ENCODE data around the gene GAS2.

GAS2 gene

DNA sequence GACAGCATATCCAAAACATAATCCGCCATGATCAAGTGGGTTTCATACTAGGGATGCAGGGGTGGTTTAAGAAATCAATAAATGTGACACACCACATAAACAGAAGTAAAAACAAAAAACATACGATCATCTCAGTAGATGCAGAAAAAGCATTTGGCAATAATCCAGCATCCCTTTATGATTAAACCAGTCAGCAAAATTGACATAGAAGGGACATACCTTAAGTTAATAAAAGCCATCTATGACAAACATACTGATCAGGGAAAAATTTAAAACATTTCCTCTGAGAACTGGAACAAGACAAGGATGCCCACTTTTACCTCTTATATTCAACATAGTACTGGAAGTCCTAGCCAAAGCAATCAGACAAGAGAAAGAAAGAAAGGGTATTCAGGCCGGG is 49.6 kb downstream of the GAS2 start:
- H3K27ac ChIP-seq, result no peak overlapping the region
- TF ChIP-seq, protein P1, sequence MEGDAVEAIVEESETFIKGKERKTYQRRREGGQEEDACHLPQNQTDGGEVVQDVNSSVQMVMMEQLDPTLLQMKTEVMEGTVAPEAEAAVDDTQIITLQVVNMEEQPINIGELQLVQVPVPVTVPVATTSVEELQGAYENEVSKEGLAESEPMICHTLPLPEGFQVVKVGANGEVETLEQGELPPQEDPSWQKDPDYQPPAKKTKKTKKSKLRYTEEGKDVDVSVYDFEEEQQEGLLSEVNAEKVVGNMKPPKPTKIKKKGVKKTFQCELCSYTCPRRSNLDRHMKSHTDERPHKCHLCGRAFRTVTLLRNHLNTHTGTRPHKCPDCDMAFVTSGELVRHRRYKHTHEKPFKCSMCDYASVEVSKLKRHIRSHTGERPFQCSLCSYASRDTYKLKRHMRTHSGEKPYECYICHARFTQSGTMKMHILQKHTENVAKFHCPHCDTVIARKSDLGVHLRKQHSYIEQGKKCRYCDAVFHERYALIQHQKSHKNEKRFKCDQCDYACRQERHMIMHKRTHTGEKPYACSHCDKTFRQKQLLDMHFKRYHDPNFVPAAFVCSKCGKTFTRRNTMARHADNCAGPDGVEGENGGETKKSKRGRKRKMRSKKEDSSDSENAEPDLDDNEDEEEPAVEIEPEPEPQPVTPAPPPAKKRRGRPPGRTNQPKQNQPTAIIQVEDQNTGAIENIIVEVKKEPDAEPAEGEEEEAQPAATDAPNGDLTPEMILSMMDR (IDR thresholded peaks at IDR 0.05; ENCODE audit: low read depth, low read length, missing control alignments), result no peak
- H3K27me3 ChIP-seq (replicated peaks), result no peaks in the 10 kb centered on the region
- in situ Hi-C loops (cut with HindIII; ENCODE audit: low pct_ligation_motif_present, low sequenced_read_pairs), result no loop called here
- H3K4me3 ChIP-seq (ENCODE audit: low read depth, low read length), result no peak overlapping the region
- no peaks in the 10 kb centered on the region for H3K36me3 ChIP-seq (replicated peaks)
- no peak for DNase-seq

DNA sequence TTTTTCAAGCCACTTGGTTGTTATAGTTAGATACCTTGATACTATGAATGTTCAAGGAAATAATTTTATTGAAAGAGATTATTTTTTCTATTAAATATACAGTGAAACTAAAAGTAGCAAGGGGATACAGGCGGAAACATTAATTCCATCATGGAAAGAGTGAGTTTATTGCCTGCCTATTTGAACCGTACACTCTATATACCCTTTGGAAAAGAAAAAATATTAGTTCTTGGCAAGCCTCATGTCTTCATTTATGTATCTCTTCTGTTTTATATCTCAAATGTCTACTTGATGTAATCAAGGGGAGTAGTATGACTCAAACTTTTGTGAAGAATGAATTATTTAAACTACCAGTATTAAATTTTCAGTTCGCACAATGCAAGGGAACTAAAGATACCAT is 54.0 kb downstream of the GAS2 start:
- no peaks in the 10 kb centered on the region for H3K36me3 ChIP-seq (replicated peaks)
- H3K27ac ChIP-seq, result no peak overlapping the region
- DNase-seq, result no peak
- H3K4me3 ChIP-seq (ENCODE audit: low read depth, low read length), result no peak overlapping the region
- TF ChIP-seq, protein P1 (IDR thresholded peaks at IDR 0.05; ENCODE audit: low read depth, low read length, missing control alignments), result no peak
- in situ Hi-C loops (cut with HindIII; ENCODE audit: low pct_ligation_motif_present, low sequenced_read_pairs), result no loop called here
- H3K27me3 ChIP-seq (replicated peaks), result no peaks in the 10 kb centered on the region

DNA sequence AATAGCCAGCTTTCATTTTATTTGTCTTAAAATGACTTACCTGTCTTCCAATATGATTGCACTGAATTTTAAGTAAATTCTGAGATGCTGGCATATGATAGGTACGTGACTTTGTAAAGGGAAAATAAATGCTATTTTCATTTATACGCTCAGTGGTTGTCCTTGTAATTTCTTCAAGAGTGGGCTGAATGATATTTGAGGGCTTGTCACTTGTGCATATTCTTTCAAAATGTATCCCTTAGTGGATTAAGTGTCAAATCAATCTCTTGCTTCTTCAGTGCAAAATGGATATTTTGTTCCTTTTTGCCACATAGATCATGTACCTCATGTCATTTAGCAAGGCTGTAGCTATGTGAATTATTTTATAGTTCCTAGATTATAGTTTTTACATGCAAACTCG is 56.9 kb downstream of the GAS2 start:
- TF ChIP-seq, protein P1 (IDR thresholded peaks at IDR 0.05; ENCODE audit: low read depth, low read length, missing control alignments), result no peak
- Histone ChIP-seq H3K27me3 (replicated peaks) (no peaks in the 10 kb centered on the region), H3K36me3 (replicated peaks) (no peaks in the 10 kb centered on the region), H3K27ac (no peak overlapping the region), H3K4me3 (ENCODE audit: low read depth, low read length) (no peak overlapping the region)
- in situ Hi-C loops (cut with HindIII; ENCODE audit: low pct_ligation_motif_present, low sequenced_read_pairs), result no loop called here
- no peak for DNase-seq

DNA sequence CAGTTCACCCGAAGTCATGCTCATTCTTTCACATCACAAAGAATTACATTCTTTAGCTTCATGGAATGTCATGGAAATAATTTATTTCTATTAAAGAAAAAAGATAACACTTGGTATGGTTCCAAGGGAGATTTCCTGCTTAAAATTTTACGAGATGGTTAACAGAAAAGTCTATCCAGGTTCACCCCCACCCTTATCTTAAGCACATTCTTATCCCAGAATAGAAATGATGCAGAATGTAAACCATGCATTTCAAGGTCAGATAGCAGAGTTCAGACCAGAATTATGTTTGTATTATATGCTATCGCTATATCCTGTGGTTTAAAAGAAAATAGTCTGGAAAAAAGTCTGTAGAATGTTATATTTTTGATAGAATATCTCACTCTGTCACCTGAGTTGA is 58.7 kb downstream of the GAS2 start:
- Histone ChIP-seq H3K4me3 (ENCODE audit: low read depth, low read length) (no peak overlapping the region), H3K36me3 (replicated peaks) (no peaks in the 10 kb centered on the region), H3K27ac (no peak overlapping the region), H3K27me3 (replicated peaks) (no peaks in the 10 kb centered on the region)
- TF ChIP-seq, protein P1 (IDR thresholded peaks at IDR 0.05; ENCODE audit: low read depth, low read length, missing control alignments), result no peak
- in situ Hi-C loops (cut with HindIII; ENCODE audit: low pct_ligation_motif_present, low sequenced_read_pairs), result no loop called here
- DNase-seq, result no peak

DNA sequence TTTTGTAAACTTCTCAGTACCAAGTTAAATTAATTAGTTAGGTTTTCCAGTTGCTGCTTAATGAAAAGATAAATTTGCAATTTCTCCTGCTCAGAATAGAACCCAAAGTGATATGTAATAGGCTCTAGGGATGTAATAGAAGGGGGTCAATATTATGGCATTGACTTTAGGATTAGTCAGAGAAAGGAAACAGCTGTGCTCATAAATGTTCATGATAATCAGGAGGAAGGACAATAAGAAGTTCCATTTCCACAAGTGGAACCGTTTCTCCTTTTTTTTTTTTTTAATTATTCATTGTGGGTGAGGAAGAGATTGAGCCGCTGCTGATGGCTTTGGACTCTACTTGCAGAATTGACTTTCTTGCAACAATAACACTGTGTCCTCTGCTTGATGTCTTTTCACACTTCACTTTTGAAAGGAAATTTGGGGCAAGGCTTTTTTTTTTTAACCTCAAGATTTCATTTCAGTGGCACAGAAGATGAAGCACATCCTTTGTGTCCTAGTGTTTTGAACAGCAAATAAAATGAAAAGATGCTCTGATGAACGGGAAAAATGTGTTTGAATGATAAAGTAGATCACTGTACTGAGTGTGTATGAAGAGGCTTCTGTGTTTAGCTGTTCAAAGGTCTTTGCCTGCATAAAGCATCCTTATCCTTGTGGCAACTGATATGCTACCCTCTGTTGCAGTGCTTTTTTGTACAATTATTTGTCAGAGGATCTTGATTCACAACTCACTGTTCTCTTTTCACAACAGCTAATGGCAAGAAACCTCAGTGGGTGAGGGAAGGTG is 62.4 kb downstream of the GAS2 start:
- DNase-seq, result no peak
- in situ Hi-C loops (cut with HindIII; ENCODE audit: low pct_ligation_motif_present, low sequenced_read_pairs), result no loop called here
- TF ChIP-seq, protein P1 (IDR thresholded peaks at IDR 0.05; ENCODE audit: low read depth, low read length, missing control alignments), result no peak
- Histone ChIP-seq H3K27me3 (replicated peaks) (no peaks in the 10 kb centered on the region), H3K36me3 (replicated peaks) (no peaks in the 10 kb centered on the region), H3K4me3 (ENCODE audit: low read depth, low read length) (no peak overlapping the region), H3K27ac (no peak overlapping the region)

DNA sequence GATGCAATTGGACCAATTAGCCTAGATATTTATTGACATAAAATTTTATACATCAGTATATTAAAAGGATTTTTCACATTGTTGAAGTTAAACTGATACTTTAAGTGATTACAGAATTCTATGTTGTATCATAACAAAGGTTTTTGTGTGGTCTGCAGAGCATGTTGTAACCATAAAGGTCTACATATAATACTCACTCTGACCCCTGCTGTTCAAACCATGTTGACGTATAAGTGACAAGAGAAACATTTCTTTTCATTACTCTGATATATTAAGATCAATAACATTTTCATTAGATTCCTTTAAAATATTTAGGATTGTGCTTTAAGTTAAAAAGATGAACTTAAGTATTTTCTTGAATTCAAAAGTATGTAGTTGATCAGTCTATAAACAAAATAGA is 63.9 kb downstream of the GAS2 start:
- TF ChIP-seq, protein P1 (IDR thresholded peaks at IDR 0.05; ENCODE audit: low read depth, low read length, missing control alignments), result peak; percentile 27
- Histone ChIP-seq H3K36me3 (replicated peaks) (no peaks in the 10 kb centered on the region), H3K4me3 (ENCODE audit: low read depth, low read length) (no peak overlapping the region), H3K27ac (no peak overlapping the region), H3K27me3 (replicated peaks) (no peaks in the 10 kb centered on the region)
- DNase-seq, result no peak
- in situ Hi-C loops (cut with HindIII; ENCODE audit: low pct_ligation_motif_present, low sequenced_read_pairs), result no loop called here

Data from brain microvascular endothelial cell (primary cell).